ENCODE data around the gene LRRC52. TPM values are rescaled to one million over a fixed set of nuclear protein-coding genes. Genes with fewer than 3 reads are reported as not detected.
A peak's percentile ranks its signal among the peaks of the same experiment; 100 is the strongest.
"Not testable (repeated sequence)": the region's sequence is repeated elsewhere in the genome, so short reads cannot be mapped to it uniquely, and the experiment has no call there.

Gene LRRC52
- total RNA-seq, 1 experiment from 2014 or later = not detected

GRCh38 chr1:165563551-165563950 lies 19.8 kb downstream of the LRRC52 start:
- no peaks in the 10 kb centered on the region for H3K36me3 ChIP-seq
- DNase-seq = no peak
- H3K4me3 ChIP-seq = no peak overlapping the region
- H3K27me3 ChIP-seq = peaks cover 4% of the 10 kb centered on the region; the same call in 1 of the 2 replicates
- no peaks in the 10 kb centered on the region for H3K9me3 ChIP-seq

GRCh38 chr1:165564561-165564960 lies 20.8 kb downstream of the LRRC52 start:
- Histone ChIP-seq H3K9me3 (no peaks in the 10 kb centered on the region), H3K4me3 (no peak overlapping the region), H3K27me3 (peaks cover 4% of the 10 kb centered on the region; the same call in 1 of the 2 replicates), H3K36me3 (no peaks in the 10 kb centered on the region)
- DNase-seq = no peak

GRCh38 chr1:165565751-165566490 lies 22.1 kb downstream of the LRRC52 start:
- no peak for DNase-seq
- Histone ChIP-seq H3K36me3 (no peaks in the 10 kb centered on the region), H3K4me3 (no peak overlapping the region), H3K9me3 (no peaks in the 10 kb centered on the region), H3K27me3 (no peaks in the 10 kb centered on the region)

GRCh38 chr1:165570078-165570477 lies 26.3 kb downstream of the LRRC52 start:
- Histone ChIP-seq H3K9me3 (no peaks in the 10 kb centered on the region), H3K36me3 (no peaks in the 10 kb centered on the region), H3K4me3 (no peak overlapping the region), H3K27me3 (peaks cover 5% of the 10 kb centered on the region; the same call in 1 of the 2 replicates)
- DNase-seq = no peak

GRCh38 chr1:165573787-165574186 lies 30.0 kb downstream of the LRRC52 start:
- no peak for DNase-seq
- Histone ChIP-seq H3K27me3 (peaks cover 5% of the 10 kb centered on the region; the same call in 1 of the 2 replicates), H3K9me3 (no peaks in the 10 kb centered on the region), H3K4me3 (no peak overlapping the region), H3K36me3 (no peaks in the 10 kb centered on the region)

GRCh38 chr1:165574295-165574694 lies 30.5 kb downstream of the LRRC52 start:
- H3K4me3 ChIP-seq = no peak overlapping the region
- H3K36me3 ChIP-seq = no peaks in the 10 kb centered on the region
- H3K9me3 ChIP-seq = no peaks in the 10 kb centered on the region
- no peak for DNase-seq
- H3K27me3 ChIP-seq = peaks cover 5% of the 10 kb centered on the region; the same call in 1 of the 2 replicates

GRCh38 chr1:165575468-165576099 lies 31.8 kb downstream of the LRRC52 start:
- no peak overlapping the region for H3K4me3 ChIP-seq
- peaks cover 5% of the 10 kb centered on the region; the same call in 1 of the 2 replicates for H3K27me3 ChIP-seq
- no peak for DNase-seq

GRCh38 chr1:165576536-165576935 lies 32.7 kb downstream of the LRRC52 start:
- Histone ChIP-seq H3K4me3 (no peak overlapping the region), H3K27me3 (peaks cover 5% of the 10 kb centered on the region; the same call in 1 of the 2 replicates), H3K9me3 (no peaks in the 10 kb centered on the region), H3K36me3 (no peaks in the 10 kb centered on the region)
- DNase-seq = no peak

More at GRCh38 chr1:165575468-165576099, 31.8 kb downstream of the LRRC52 start:
- Histone ChIP-seq H3K9me3 (no peaks in the 10 kb centered on the region), H3K36me3 (no peaks in the 10 kb centered on the region)

GRCh38 chr1:165577707-165578106 lies 33.9 kb downstream of the LRRC52 start:
- H3K9me3 ChIP-seq = no peaks in the 10 kb centered on the region
- H3K27me3 ChIP-seq = peaks cover 5% of the 10 kb centered on the region; the same call in 1 of the 2 replicates
- no peaks in the 10 kb centered on the region for H3K36me3 ChIP-seq
- H3K4me3 ChIP-seq = no peak overlapping the region
- no peak for DNase-seq

- DNase-seq = no peak
- Histone ChIP-seq H3K4me3 (no peak overlapping the region), H3K27me3 (no peaks in the 10 kb centered on the region; the same call in 1 of the 2 replicates), H3K9me3 (no peaks in the 10 kb centered on the region), H3K36me3 (no peaks in the 10 kb centered on the region)
Observed at GRCh38 chr1:165580931-165581871, 37.4 kb downstream of the LRRC52 start.

- H3K9me3 ChIP-seq = no peaks in the 10 kb centered on the region
- H3K27me3 ChIP-seq = no peaks in the 10 kb centered on the region; the same call in 1 of the 2 replicates
- H3K4me3 ChIP-seq = no peak overlapping the region
- no peaks in the 10 kb centered on the region for H3K36me3 ChIP-seq
- no peak for DNase-seq
Observed at GRCh38 chr1:165581926-165582325, 38.1 kb downstream of the LRRC52 start.

GRCh38 chr1:165586398-165586797 lies 42.6 kb downstream of the LRRC52 start:
- H3K36me3 ChIP-seq = no peaks in the 10 kb centered on the region
- H3K27me3 ChIP-seq = peaks cover 13% of the 10 kb centered on the region
- no peak for DNase-seq

GRCh38 chr1:165591391-165591790 lies 47.6 kb downstream of the LRRC52 start:
- peaks cover 32% of the 10 kb centered on the region for H3K27me3 ChIP-seq
- not testable (repeated sequence) for H3K4me3 ChIP-seq, H3K9me3 ChIP-seq, DNase-seq, H3K36me3 ChIP-seq

More at GRCh38 chr1:165586398-165586797, 42.6 kb downstream of the LRRC52 start:
- Histone ChIP-seq H3K4me3 (no peak overlapping the region), H3K9me3 (no peaks in the 10 kb centered on the region)

GRCh38 chr1:165592945-165593823 lies 49.4 kb downstream of the LRRC52 start:
- peak; percentile 37 for DNase-seq
- Histone ChIP-seq H3K9me3 (no peaks in the 10 kb centered on the region), H3K4me3 (no peak overlapping the region), H3K27me3 (peaks cover 27% of the 10 kb centered on the region), H3K36me3 (no peaks in the 10 kb centered on the region)

- no peak overlapping the region for H3K4me3 ChIP-seq
- no peaks in the 10 kb centered on the region for H3K9me3 ChIP-seq
- no peak for DNase-seq
- peaks cover 19% of the 10 kb centered on the region for H3K27me3 ChIP-seq
- H3K36me3 ChIP-seq = no peaks in the 10 kb centered on the region
Observed at GRCh38 chr1:165595246-165595938, 51.6 kb downstream of the LRRC52 start.

All from MG63 (cell line).